GM18505 (cell line): ENCODE results near the gene PKP2.

Source experiments
- ATAC-seq: cut with Tn5 transposase; IDR thresholded peaks from one replicate; pipeline ENCODE4 v1.9.1; 2021; ENCODE audit not compliant: unreplicated experiment
- POLR2A ChIP-seq: IDR thresholded peaks from 4 replicates; pipeline ENCODE4 v1.6.1; 2011; ENCODE audit warnings: borderline replicate concordance; ENCODE audit not compliant: insufficient read depth, insufficient read length; ENCODE audit errors: extremely low read depth

The PKP2 gene

DNA sequence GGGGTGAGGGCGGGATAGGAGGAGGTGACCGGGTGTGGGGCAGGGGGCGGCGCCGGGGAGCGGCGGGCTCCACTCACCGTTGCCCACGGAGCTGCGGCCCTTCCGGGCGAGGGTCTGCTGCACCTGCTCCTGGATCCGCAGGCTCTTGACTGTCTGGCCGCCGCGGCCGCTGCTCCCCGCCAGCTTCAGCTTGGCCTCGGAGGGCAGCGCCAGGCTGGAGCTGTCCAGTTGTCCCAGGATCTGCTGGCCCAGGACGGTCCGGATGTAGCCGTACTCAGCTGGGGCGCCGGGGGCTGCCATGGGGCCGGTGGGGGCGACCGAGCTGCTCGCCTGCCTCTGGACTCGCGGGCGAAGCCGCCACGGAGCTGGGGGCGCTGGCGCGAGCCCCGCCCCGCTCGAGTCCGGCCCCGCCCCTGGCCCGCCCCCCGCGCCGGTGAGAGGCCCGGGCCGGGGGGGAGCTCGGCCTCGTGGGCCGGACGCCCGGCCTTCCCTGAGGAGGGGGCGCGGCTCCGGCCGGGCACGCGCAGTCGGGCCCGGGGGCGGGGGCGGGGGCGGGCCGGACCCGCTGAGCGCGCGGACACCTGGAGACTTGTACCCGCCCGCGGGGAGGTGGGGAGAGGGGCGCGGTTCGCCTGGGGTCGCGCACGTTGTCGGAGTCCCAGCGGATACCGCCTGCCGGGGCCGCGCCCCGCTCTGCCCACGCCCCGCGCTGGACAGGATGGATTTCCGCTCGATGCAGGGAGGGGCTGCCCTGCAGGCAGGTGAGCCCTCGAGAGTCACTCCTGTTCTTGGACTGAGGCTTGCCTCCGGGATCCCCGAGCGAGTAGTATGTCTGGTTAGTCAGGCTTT, at the start of gene PKP2:
TSS of gene PKP2 (minus strand) at position 346 of the 849 bp plus-strand sequence. CDS start at position 300, 46 bp downstream.
- peak; percentile 78 for ATAC-seq
- TF ChIP-seq POLR2A: no peak

- TF ChIP-seq POLR2A: no peak
- no peak for ATAC-seq
Measured at GRCh38 chr12:32944195-32944594, 47.6 kb upstream of the PKP2 start.

GRCh38 chr12:32939801-32940200, 43.2 kb upstream of the PKP2 start:
- ATAC-seq: no peak
- no peak for TF ChIP-seq POLR2A

GRCh38 chr12:32926963-32927362, 30.4 kb upstream of the PKP2 start:
- no peak for TF ChIP-seq POLR2A
- no peak for ATAC-seq

- ATAC-seq: no peak
- TF ChIP-seq POLR2A: no peak
Measured at GRCh38 chr12:32926356-32926755, 29.8 kb upstream of the PKP2 start.

DNA sequence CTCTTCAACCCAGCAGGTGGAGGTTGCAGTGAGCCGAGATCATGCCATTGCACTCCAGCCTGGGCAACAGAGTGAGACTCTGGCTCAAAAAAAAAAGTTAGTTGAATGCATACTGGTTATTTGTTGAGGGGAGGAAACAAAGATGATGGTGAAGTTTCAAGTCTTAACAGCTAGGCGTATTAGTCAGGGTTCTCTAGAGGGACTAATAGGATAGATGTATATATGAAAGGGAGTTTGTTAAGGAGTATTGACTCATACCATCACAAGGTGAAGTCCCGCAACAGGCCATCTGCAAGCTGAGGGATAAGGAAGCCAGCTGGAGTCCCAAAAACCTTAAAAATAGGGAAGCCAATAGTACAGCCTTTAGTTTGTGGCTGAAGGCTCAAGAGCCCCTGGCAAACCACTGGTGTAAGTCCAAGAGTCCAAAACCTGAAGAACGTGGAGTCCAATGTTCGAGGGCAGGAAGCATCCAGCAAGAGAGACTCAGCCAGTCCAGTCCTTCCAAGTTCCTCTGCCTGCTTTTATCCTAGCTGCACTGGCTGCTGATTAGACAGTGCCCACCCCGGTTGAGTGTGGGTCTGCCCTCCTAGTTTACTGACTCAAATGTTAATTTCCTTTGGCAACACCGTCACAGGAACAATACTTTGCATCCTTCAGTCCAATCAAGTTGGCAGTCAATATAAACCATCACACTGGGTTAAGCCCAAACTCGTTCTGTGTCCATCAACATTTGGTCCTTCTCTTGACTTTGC, 26.1 kb upstream of the PKP2 start:
- ATAC-seq: no peak
- TF ChIP-seq POLR2A: no peak

GRCh38 chr12:32921397-32921796, 24.8 kb upstream of the PKP2 start:
- no peak for ATAC-seq

DNA sequence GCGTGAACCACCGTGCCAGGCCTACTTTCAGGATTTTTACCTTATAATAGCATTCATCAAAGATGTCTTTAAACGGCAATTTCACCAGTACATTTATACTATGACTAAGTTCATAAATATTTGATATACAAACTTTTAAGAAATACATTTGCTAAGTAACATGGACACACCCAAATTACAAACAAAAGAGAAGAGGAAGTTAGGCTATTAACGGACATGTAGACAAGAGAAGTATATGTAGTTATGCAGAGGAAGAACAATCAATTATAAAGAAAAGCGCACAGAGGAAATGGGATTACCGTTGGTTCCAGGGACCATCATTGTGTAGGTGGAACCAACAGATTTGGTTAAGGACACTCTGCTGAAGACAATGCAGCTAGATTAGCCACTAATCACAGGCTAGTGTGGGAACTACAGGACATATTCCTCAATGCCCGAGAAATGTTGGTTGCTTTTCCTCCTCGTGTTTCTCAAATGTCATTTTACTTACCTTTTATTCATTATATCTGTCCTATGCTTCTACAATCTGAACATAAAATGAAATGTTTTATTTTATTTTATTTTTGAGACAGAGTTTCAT, 24.0 kb upstream of the PKP2 start:
- no peak for TF ChIP-seq POLR2A
- no peak for ATAC-seq

More at GRCh38 chr12:32921397-32921796, 24.8 kb upstream of the PKP2 start:
- no peak for TF ChIP-seq POLR2A

DNA sequence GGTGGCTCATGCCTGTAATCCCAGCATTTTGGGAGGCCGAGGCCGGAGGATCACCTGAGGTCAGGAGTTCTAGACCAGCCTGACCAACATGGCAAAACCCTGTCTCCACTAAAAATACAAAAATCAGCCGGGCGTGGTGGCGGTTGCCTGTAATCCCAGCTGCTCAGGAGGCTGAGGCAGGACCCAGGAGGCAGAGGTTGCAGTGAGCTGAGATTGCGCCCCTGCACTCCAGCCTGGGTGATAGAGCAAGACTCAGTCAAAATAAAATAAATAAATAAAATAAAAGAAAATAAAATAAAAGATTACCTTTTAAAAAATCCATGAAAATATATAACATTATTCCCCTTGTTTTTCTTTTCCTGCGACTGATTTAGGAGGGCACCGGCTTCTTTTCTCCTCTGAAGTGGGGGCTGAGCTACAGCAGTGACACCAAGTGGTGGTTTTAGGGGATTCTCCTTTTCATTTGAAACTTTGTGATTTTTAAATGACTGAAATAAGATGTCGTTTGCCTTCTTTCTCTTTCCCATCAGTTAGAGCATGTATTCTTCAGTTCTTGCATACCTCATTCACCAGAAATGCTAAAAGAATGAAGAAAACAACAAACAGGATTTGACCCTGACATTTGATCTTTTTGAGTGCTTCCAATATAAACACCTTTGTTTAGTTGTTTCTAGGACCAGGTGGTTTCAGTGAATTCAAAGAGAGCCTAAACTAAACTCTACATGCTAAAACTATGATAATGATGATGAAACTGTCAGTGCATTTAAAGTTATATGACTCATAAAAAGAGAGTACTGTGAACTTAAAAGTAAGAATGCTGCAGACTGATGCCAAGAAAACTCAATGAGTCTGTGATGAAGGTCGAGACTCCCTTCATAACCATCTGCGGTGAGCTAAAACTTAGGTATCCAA, 22.6 kb upstream of the PKP2 start:
- peak; percentile 62 for ATAC-seq
- TF ChIP-seq POLR2A: no peak

GRCh38 chr12:32917094-32917611, 20.6 kb upstream of the PKP2 start:
- ATAC-seq: no peak
- TF ChIP-seq POLR2A: no peak

GRCh38 chr12:32907898-32908476, 11.4 kb upstream of the PKP2 start:
- no peak for ATAC-seq
- TF ChIP-seq POLR2A: no peak

GRCh38 chr12:32907166-32907565, 10.6 kb upstream of the PKP2 start:
- ATAC-seq: no peak
- TF ChIP-seq POLR2A: no peak
